Measurements from ENCODE around the gene SPRED3.

DNA sequence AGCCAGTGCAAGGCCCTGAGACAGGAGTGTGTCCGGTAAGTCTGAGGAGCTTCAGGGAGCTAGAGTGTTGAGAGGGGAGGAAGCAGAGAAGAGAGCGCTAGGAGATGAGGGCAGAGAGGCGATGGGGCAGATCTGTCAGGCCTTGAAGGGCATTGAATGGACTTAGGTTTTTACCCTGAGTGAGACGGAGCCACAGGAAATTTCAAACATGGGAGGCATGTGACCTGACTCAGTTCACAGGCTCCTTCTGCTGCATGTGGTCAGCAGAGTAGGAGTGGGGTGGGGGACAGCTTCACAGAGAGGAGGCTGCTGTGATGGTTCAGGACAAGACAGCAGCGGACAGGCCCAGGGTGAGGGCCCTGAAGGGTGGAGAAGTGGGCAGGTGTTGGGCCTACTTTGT, 11.9 kb downstream of the SPRED3 start:
- TF ChIP-seq NR3C1 (CRISPR knock-in tag; conservative IDR thresholded peaks at IDR 0.05; ENCODE audit: low read depth) (no peak), CREM (CRISPR knock-in tag; IDR thresholded peaks at IDR 0.05) (no peak), FOXP1 (CRISPR knock-in tag; IDR thresholded peaks at IDR 0.05; ENCODE audit: borderline replicate concordance) (no peak), TEAD4 (CRISPR knock-in tag; IDR thresholded peaks at IDR 0.05) (no peak)

Data from WTC11 (cell line).